Measurements from ENCODE around the gene LRRC75B.
"Not testable (repeated sequence)": the region's sequence is repeated elsewhere in the genome, so short reads cannot be mapped to it uniquely, and the experiment has no call there.

LRRC75B gene, protein sequence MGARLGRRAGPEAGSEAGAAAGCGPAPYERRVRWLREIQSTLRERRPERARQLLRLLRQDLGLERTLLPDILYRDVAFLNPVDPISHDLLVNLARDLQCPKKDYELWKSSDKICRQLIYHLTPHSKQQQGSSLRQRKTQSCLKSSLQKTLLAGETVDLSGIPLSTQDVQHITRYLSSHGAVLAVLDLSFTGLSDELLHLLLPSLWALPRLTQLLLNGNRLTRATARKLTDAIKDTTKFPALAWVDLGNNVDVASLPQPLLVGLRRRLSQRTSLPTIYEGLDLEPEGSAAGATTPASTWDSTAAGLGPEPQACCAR

DNA sequence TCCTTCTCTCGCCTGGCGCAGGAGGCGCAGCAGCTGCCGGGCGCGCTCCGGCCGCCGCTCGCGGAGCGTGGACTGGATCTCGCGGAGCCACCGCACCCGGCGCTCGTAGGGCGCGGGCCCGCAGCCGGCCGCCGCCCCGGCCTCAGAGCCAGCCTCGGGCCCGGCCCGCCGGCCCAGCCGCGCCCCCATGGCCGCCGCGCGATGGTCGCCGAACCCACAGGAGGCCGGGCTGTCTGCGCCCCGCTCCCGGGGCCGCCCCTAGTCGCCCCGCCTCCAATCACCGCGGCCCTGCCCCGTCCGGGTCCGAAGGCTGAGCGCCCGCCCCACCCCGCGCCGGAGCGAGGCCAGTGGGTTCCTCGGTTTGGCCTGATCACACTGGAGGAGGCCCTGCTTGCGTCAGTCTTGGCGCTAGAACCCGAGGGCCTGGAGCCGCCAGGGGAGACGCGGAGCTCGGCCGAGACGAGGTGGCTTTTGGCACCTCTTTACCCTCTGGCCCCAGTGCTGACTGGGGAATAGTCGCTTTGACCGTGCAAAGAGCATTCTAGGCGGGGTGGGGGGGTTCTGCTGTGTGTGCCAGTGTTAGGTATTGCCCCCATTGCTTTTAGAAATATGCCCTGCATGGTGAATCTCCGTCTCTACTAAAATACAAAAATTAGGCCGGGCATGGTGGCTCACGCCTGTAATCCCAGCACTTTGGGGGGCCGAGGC is at the start of gene LRRC75B:
LRRC75B (minus strand) TSS at position 223 of the 708 bp plus-strand sequence; CDS start at position 189, 34 bp downstream.
- in situ Hi-C loops (cut with MboI; ENCODE audit: low sequenced_read_pairs, unreplicated experiment), result no loop called here
- TF ChIP-seq, protein P1, sequence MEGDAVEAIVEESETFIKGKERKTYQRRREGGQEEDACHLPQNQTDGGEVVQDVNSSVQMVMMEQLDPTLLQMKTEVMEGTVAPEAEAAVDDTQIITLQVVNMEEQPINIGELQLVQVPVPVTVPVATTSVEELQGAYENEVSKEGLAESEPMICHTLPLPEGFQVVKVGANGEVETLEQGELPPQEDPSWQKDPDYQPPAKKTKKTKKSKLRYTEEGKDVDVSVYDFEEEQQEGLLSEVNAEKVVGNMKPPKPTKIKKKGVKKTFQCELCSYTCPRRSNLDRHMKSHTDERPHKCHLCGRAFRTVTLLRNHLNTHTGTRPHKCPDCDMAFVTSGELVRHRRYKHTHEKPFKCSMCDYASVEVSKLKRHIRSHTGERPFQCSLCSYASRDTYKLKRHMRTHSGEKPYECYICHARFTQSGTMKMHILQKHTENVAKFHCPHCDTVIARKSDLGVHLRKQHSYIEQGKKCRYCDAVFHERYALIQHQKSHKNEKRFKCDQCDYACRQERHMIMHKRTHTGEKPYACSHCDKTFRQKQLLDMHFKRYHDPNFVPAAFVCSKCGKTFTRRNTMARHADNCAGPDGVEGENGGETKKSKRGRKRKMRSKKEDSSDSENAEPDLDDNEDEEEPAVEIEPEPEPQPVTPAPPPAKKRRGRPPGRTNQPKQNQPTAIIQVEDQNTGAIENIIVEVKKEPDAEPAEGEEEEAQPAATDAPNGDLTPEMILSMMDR (IDR thresholded peaks at IDR 0.05; ENCODE audit: borderline replicate concordance, control extremely low read depth, extremely low read depth, insufficient read depth, missing control alignments), result no peak
- peak; percentile 94 for DNase-seq (ENCODE audit: low spot score)

DNA sequence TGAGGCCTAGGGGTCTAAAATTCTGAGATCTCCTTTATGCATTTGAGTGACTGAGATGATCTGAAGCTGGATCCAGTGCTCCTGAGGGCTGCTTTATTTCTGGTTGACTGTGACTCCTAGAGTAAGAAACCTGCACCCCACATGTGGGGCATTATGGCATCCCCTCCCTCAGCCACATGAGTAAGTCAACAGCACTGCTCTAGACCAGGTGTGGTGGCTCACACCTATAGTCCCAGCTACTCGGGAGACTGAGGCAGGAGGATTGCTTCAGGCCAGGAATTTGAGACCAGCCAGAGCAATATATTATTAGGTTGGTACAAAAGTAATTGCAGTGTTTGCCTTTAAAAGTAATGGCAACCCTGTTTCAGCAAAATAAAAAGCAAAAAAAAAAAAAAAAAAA is 49.4 kb upstream of the LRRC75B start:
- DNase-seq (ENCODE audit: low spot score); in situ Hi-C loops (cut with MboI; ENCODE audit: low sequenced_read_pairs, unreplicated experiment): not testable (repeated sequence)

DNA sequence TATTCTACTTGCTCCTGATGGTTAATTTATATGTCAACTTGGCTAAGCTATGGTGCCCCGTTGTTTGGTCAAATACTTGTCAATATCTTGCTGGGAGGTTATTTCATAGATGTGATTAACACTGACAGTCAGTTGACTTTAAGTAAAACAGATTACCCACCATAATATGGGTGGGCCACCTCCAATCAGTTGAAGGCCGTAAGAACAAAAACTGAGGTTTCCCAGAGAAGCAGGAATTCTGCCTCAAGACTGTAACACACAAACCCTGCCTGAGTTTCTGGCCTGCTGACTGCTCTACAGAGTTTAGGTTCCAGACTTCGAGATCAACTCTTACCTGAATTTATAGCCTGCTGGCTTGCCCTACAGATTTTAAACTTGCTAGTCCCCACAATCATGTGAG is 43.6 kb upstream of the LRRC75B start:
- in situ Hi-C loops (cut with MboI; ENCODE audit: low sequenced_read_pairs, unreplicated experiment); DNase-seq (ENCODE audit: low spot score): not testable (repeated sequence)

DNA sequence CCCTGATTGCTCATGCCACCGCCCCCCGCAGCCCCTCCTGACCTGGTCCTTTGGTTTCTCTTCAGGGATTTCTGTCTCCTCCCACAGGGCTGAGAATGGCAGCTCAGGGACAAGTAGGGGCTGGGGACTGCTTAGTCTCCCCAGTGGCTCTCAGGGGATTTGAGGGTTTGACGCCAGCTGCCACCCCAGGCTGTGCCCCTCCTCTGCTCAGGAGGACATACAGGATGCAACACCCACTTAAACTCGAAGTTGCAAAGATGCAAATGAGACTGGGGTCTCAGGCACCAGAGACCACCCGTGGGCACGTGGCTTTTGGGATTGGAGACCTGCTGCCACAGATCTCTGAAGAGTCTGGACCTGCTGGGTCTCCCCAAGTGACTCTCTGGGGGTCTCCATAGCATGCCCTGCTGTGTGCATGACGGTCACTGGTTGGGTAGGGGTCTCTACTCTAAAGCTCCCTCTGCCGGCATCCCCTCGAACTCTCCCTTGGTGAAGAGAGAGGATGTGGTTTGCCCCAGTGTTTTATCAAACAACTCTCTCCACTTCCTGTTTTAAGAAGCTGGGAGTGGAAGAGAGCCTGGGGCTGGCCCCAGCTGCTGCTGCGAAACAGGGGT is 42.0 kb upstream of the LRRC75B start:
- DNase-seq (ENCODE audit: low spot score), result peak; percentile 18
- in situ Hi-C loops (cut with MboI; ENCODE audit: low sequenced_read_pairs, unreplicated experiment), result not testable (repeated sequence)

DNA sequence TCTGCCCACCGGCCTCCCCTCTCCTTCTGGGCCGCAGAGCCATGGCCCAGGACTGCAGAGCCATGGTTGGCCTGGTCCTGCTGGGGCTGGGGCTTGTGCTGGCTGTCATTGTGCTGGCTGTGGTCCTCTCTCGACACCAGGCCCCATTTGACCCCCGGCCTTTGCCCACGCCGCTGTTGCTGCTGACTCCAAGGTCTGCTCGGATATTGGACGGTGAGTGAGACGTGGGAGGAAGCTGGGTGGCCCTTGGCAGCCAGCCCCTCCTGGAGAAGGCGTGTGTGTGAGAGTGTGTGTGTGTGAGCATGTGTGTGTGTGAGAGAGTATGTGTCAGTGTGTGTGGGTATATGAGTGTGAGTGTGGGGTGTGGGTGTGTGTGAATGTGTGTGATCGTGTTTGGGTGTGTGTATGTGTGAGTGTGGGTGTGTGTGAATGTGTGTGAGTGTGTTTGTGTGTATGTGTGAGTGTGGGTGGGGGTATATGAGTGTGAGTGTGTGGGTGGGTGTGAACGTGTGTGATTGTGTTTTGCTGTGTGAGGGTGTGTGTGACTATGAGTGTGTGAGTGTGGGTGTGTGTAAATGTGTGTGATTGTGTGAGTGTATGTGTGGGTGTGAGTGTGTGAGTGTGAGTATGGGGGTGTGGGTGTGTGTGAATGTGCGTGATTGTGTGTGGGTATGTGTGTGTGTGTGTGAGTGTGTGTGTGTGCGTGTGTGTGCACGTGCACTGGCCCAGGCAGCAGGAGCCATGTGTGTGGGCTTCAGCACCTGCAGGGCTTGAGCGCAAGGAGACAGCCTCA is 40.6 kb upstream of the LRRC75B start:
- in situ Hi-C loops (cut with MboI; ENCODE audit: low sequenced_read_pairs, unreplicated experiment); DNase-seq (ENCODE audit: low spot score): not testable (repeated sequence)

DNA sequence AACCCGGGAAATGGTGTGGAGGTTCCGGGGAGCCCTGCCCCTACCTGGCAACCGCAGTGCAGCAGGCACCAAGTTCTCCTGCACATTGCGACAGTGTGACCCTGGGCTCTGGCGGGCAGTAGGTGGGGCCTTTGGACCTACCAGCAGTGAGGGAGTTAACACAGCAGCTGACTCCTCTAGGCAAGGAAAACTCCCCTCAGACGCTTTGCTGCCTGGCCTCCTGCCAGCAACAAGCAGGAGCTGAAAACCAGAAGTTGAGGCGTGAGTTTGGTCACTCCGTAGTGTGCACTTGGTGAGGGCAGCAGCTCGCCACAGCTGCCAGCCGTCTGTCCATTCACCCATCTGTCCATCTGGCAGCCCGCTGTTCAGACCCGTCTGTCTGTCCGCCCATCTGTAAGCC is 39.8 kb upstream of the LRRC75B start:
- DNase-seq (ENCODE audit: low spot score); in situ Hi-C loops (cut with MboI; ENCODE audit: low sequenced_read_pairs, unreplicated experiment): not testable (repeated sequence)

DNA sequence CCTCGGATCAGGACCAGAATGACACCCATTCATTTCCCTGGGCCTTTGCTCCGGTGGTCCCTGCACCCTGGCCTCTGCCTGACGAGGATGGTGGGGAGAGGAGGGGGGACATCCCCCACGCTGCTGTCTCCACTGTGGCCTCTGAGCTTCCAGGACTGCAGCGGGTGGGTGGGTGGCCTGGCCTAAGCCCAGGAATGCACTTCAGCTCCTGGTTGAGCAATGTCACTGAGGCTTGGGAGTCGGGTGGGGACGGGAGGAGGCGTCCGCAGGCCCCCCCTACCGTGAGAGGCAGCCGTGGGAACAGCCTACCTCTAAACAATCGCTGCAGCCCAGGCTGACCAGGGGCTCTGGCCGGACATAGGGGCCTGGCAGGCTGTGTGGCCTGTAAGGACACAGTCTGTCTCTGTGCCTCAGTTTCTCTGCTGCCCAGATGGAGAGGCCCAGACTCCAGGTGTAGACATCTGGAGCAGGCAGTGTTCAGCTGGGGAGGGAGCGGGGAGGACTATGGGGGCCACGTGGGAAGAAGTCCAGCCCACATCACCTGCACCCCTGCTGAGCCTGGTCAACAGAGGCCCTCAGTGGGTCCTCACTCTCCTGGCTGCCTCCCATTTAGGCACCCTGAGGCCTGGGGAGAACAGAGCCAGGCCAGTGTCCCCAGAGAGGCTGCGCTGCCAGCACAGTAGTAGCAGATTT is 38.7 kb upstream of the LRRC75B start:
- in situ Hi-C loops (cut with MboI; ENCODE audit: low sequenced_read_pairs, unreplicated experiment); DNase-seq (ENCODE audit: low spot score): not testable (repeated sequence)

DNA sequence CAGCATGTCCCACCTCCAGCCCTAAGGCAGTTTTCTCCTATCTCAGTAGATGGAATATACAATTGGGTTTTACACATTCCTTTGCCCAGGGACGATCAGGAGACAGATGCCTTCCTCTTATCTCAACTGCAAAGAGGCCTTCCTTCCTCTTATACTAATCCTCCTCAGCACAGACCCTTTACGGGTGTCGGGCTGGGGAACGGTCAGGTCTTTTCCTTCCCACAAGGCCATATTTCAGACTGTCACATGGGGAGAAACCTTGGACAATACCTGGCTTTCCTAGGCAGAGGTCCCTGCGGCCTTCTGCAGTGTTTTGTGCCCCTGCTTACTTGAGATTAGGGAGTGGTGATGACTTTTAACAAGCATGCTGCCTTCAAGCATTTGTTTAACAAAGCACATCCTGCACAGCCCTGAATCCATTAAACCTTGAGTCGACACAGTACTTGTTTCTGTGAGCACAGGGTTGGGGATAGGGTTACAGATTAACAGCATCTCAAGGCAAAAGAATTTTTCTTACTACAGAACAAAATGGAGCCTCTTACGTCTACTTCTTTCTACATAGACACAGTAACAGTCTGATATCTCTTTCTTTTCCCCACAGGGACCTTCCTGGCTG is 38.0 kb upstream of the LRRC75B start:
- DNase-seq (ENCODE audit: low spot score); in situ Hi-C loops (cut with MboI; ENCODE audit: low sequenced_read_pairs, unreplicated experiment): not testable (repeated sequence)

DNA sequence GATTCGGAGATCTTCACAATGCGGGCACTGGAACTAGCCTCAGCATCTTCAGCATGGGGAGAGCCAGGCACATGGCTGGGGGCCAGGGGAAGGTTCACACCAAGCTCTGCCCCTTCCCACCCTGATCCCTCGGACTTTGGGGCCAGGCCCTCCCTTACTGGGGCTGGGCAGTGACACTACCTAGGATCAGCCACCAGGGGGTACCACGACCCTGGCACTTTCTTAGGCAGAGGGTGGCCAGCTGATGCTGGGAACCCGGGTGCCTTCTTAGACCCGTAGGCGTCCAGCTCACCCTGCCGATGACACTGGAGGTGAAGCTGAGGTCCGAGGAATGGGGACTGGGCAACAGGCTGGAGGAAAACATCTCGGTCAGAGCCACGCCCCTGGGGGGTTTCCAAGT is 36.2 kb upstream of the LRRC75B start:
- DNase-seq (ENCODE audit: low spot score); in situ Hi-C loops (cut with MboI; ENCODE audit: low sequenced_read_pairs, unreplicated experiment): not testable (repeated sequence)

DNA sequence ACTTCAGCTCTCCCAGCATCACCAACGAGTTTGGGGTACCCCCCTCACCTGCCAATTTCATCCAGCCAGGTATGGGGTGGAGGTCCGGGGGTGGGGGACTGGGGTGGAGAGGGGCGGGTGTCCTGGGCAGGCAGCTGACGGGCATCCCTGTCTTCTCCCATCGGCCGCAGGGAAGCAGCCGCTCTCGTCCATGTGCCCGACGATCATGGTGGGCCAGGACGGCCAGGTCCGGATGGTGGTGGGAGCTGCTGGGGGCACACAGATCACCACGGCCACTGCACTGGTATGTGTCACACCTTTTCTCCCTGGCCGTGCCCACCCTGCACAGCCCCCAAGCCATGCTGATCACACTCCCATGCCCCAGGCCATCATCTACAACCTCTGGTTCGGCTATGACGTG is 35.0 kb upstream of the LRRC75B start:
- DNase-seq (ENCODE audit: low spot score); in situ Hi-C loops (cut with MboI; ENCODE audit: low sequenced_read_pairs, unreplicated experiment): not testable (repeated sequence)

DNA sequence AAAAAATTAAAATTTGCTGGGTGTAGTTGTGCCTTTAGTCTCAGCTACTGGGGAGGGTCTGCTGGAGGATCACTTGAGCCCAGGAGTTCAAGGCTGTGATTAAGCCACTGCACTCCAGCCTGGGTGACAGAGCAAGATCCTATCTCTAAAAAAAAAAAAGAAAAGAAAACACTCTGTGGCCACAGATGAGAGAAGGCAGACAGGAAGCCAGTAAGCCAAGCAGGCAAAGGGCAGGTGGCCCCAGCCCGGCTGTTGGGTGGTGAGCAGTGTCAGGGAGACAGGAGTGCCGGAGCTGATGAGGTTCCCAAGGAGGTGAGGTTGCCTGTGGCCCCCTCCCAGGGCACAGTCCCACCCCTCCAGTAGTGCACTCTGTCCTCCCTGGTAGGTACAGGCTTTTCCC is 29.7 kb upstream of the LRRC75B start:
- DNase-seq (ENCODE audit: low spot score); in situ Hi-C loops (cut with MboI; ENCODE audit: low sequenced_read_pairs, unreplicated experiment): not testable (repeated sequence)

DNA sequence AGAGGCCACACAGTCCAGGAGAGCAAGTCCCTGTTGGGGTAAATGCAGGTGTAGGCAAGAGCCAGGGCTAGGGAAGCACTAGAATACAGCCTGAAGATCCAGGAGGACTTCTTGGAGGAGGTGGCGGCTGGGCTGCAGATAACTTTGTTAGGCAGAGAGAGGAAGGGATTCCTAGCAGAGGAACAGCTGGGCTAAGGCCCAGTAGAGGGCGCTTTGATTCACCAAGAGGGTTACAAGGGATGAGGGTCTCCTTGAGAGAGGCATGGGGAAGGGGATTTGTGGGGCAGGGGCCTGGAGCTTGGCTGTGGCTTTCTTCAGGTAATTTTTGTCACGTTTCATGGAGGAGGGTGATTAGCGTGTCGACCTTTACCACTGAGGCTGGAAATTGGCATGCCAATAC is 28.4 kb upstream of the LRRC75B start:
- in situ Hi-C loops (cut with MboI; ENCODE audit: low sequenced_read_pairs, unreplicated experiment); DNase-seq (ENCODE audit: low spot score): not testable (repeated sequence)

DNA sequence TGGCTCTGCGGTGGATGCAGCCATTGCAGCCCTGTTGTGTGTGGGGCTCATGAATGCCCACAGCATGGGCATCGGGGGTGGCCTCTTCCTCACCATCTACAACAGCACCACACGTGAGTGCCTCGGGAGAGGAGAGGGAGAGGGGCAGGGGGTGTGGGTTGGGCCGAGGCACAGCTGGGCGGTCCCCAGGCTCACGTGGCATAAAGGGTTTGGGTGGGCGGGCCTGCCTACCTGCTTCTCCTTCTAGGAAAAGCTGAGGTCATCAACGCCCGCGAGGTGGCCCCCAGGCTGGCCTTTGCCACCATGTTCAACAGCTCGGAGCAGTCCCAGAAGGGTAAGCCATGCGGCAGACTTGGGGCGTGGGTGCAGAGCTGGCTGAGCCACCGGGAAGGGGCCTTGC is 21.9 kb upstream of the LRRC75B start:
- DNase-seq (ENCODE audit: low spot score); in situ Hi-C loops (cut with MboI; ENCODE audit: low sequenced_read_pairs, unreplicated experiment): not testable (repeated sequence)

DNA sequence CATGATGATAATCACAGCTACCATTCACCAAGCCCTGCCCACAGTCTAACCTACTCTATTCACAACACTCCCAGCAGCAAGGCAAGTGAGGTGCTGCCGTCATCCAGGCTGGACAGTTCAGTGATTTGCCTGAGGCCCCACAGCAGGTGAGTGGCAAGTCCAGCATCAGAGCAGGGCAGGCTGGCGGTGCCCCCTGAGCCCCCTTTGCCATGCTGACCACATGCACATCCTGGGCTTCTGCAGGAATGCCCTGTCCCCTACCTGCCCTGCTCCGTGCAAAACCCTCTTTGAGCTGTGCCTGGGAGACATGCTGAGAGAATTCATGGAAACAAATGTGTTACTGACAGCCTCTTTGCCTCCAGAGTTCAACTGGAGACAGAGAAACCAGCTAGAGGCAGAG is 17.0 kb upstream of the LRRC75B start:
- DNase-seq (ENCODE audit: low spot score); in situ Hi-C loops (cut with MboI; ENCODE audit: low sequenced_read_pairs, unreplicated experiment): not testable (repeated sequence)

DNA sequence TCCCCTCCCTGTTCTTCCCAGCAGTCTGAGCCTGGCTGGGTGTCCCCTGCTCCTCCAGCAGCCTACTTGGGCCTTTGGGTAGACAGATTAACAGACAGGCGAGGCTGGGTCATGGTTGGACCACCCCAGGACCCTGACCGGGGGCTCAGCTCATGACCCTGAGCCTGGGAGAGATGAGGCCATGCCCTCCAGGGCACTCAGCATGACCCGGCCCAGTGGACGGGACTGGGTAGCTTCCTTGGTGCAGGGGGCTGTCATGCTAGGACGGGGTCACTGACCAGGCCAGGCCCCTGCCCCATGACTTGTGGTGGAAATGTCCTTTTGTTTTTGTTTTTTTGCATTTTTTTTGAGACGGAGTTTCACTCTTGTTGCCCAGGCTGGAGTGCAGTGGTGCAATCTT is 15.5 kb upstream of the LRRC75B start:
- in situ Hi-C loops (cut with MboI; ENCODE audit: low sequenced_read_pairs, unreplicated experiment); DNase-seq (ENCODE audit: low spot score): not testable (repeated sequence)

DNA sequence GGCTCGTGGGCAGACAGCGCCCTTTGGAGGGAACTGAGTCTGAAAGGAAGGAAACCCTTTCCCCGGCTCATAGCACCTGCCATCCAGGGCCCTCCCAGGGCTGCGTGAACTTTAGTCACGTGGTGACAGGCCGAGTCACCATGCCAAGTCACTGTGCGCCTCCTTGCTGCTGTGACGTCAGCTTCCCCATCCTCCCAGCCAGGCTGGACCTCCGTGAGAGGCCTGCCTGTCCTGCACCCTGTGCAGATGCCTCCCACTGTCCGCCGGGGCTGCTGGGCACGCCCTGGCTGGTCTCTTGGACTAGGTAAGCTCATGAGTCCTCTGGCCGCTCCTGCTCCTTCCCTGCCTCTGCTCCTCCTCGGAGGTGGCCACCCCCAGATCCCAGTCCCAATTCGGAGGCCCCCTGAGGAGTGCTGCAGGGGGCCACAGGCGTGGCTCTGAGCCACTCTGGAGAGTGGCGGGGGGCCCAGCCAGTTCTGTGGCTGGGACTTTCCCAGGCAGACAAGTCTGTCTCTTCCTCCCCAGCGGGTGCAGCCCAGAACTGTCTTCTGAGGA is 14.6 kb upstream of the LRRC75B start:
- peak; percentile 76 for DNase-seq (ENCODE audit: low spot score)

More for the DNA sequence above, 14.6 kb upstream of the LRRC75B start:
- in situ Hi-C loops (cut with MboI; ENCODE audit: low sequenced_read_pairs, unreplicated experiment), result not testable (repeated sequence)

Measured in GM13976 (cell line).